Activated CD4-positive, alpha-beta T cell treated with anti-CD3 and anti-CD28 coated beads, Interleukin-2, amount 50 U/mL, for 48 hours (primary cell): ENCODE data around the gene CAMK2G.
"Not testable (repeated sequence)": the region's sequence is repeated elsewhere in the genome, so short reads cannot be mapped to it uniquely, and the experiment has no call there.

ENCODE experiments used
- DNase-seq, 2 experiments: peaks; one replicate each; pipeline ENCODE4 v3.0.0-alpha.2; 2020

CAMK2G gene

GRCh38 chr10:73874267-73875138, at the start of gene CAMK2G:
TSS of gene CAMK2G (minus strand) at chr10:73874555. CDS start at chr10:73874461, 94 bp downstream.
- DNase-seq = peak; percentile 77 to 83

GRCh38 chr10:73922864-73923133, 48.4 kb upstream of the CAMK2G start:
- DNase-seq = no peak

- DNase-seq = peak in 1 of 2 experiments; percentile 9
These were observed 47.9 kb upstream of the CAMK2G start for GRCh38 chr10:73922007-73922863.

- DNase-seq = no peak
These were observed 45.7 kb upstream of the CAMK2G start for GRCh38 chr10:73920089-73920488.

GRCh38 chr10:73919481-73919880, 45.1 kb upstream of the CAMK2G start:
- DNase-seq = not testable (repeated sequence)

GRCh38 chr10:73917566-73918305, 43.4 kb upstream of the CAMK2G start:
- no peak for DNase-seq

- DNase-seq = no peak
These were observed 42.6 kb upstream of the CAMK2G start for GRCh38 chr10:73916761-73917470.

- DNase-seq = no peak
These were observed 41.0 kb upstream of the CAMK2G start for GRCh38 chr10:73915206-73915851.

- DNase-seq = no peak
These were observed 39.7 kb upstream of the CAMK2G start for GRCh38 chr10:73914036-73914435.

GRCh38 chr10:73911553-73912004, 37.2 kb upstream of the CAMK2G start:
- no peak for DNase-seq

GRCh38 chr10:73910764-73911552, 36.6 kb upstream of the CAMK2G start, which contains the start of gene PLAU:
TSS of gene PLAU (plus strand) at chr10:73911132. CDS start at chr10:73911556, 424 bp downstream.
- peak; percentile 38 to 52 for DNase-seq

- peak in 1 of 2 experiments; percentile 26 for DNase-seq
These were observed 36.0 kb upstream of the CAMK2G start for GRCh38 chr10:73910401-73910763.

- no peak for DNase-seq
These were observed 35.3 kb upstream of the CAMK2G start for GRCh38 chr10:73909540-73910115.

GRCh38 chr10:73908853-73909539, 34.6 kb upstream of the CAMK2G start:
- peak; percentile 60 to 71 for DNase-seq

- no peak for DNase-seq
These were observed 33.6 kb upstream of the CAMK2G start for GRCh38 chr10:73907841-73908517.

- DNase-seq = no peak
These were observed 32.4 kb upstream of the CAMK2G start for GRCh38 chr10:73906524-73907447.

- DNase-seq = no peak
These were observed 31.1 kb upstream of the CAMK2G start for GRCh38 chr10:73905256-73906020.
